Measurements from ENCODE around the gene CDH23.
A peak's percentile ranks its signal among the peaks of the same experiment; 100 is the strongest.

The CDH23 gene

GRCh38 chr10:71423901-71424300 lies 27.2 kb downstream of the CDH23 start:
- no peak for DNase-seq

DNA sequence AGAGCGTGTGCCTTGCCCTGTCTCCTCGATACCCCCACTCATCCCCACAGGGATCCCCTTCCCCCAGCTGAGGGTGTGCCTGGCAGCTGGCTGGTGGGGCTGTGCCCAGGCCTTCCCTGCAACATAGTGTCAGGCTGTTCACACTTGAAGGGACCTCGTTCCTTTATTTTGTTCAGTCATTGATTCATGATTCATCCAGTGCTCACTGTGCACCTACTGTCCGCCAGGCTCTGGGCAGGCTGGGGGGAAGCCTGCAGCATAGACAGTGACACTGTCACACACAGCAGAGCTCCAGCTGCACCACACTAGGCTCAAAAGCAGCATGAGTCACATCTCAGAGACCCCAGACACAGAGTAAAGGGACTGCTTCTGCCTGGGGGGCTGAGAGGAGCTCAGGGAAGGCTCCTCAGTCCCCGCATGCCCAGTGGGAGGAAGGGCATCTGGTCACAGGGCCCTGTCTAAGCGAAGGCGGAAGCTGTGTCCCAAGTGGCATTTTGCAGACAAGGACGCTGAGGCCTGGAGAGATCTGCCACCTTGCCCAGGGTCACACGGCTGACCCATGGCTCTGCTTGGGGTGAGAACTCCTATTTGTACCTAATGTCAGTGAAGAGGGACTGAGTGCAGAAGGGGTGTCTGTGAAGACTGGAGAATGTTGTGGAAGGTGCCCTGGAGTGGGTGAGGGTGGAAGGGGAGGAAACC lies 27.9 kb downstream of the CDH23 start:
- no peak for DNase-seq

GRCh38 chr10:71426058-71426605 lies 29.4 kb downstream of the CDH23 start:
- DNase-seq, result peak; percentile 39

DNA sequence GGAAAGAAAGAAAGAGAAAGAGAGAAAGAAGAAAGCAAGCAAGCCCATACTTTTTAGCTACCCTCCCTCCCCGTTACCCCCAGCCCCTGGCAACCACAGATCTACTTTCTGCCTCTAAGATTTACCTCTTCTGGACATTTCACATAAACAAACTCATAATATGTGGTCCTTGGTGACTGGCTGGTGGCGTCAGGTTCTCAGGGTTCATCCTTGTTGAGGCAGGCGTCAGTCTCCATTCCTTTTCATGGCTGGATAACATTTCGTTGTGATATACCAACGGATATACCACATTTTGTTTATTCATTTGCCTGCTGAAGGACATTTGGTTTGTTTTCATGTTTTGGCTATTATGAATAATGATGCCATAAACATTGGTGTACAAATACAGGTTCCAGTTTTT lies 30.5 kb downstream of the CDH23 start:
- DNase-seq, result no peak

DNA sequence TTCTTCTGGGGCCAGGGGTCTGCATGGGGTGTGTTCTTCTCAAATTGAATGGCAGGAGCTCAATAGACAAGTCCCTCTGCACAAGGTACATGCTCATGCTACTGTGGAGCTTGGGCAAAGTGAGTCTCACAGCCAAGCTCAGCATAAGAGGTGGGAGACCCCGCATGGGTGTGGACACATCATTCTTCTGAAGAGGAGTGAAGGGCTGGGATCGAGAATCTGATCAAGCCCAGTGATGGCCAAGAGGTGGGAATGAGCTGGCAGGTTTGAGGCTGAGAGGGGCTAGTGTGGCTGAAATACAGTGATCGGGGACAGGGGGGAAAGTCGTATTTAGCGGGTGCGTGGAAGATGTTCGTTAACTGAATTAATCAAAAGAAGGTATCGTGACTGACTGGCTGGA lies 32.6 kb downstream of the CDH23 start:
- peak; percentile 14 for DNase-seq

DNA sequence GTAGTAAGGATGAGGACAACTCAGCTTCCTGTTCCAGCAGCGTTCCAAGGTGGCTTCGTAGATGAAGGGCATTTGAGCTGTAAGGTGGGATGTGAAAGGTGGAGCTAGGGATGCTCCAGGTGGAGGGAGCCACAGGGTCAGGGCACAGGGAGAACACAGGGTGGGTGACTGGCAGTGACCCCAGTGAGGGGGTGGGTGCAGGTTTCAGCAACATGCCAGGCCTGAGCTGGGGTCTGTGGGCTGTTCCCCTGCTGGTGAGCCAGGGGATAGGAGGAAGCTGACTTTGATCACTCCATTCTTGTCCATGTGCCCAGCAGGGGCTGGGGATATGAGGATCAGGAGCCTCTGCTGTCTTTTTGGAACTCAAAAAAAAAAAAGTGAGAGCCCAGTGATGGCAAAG lies 33.2 kb downstream of the CDH23 start:
- DNase-seq, result no peak

DNA sequence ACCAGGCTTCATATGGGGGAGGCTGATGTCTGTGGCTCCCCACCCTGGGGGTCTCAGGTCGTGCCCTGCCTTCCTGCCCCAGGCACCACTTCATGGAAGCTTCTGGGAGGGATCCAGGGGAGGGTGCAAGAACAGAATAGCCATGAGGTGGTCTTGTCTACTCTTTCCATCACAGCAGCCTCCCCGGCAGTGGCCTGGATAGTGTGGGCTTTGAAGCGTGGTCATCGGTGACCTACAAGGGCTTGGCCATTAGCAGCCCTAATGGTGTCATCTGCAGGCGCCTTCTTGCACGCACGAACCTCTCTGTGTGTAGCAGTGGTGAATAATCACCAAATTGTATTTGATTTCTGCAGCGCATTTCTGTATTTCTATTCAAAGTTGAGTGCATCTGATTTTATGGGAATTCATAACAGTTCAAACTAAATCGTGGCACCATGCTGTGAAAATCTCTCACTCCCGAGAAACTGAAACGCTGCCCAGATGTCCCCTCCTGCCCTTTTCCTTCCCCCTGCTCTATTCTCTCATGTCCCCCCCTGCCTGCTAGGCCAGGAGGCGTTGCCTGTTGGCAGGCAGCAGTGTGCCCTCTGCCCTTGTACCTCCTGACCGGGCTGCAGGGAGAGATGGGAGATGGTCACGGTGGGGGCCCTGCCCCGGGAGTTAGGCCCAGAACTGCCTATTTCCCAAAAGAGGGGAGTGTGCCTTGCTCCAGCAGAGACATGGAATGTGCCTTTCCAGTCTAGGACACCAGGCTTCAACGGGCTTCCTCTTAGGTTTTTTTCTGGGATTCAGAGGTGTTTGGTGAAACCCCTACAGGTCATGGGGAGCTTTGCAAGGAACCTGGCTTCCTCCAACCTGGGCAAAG lies 34.8 kb downstream of the CDH23 start:
- DNase-seq, result no peak

DNA sequence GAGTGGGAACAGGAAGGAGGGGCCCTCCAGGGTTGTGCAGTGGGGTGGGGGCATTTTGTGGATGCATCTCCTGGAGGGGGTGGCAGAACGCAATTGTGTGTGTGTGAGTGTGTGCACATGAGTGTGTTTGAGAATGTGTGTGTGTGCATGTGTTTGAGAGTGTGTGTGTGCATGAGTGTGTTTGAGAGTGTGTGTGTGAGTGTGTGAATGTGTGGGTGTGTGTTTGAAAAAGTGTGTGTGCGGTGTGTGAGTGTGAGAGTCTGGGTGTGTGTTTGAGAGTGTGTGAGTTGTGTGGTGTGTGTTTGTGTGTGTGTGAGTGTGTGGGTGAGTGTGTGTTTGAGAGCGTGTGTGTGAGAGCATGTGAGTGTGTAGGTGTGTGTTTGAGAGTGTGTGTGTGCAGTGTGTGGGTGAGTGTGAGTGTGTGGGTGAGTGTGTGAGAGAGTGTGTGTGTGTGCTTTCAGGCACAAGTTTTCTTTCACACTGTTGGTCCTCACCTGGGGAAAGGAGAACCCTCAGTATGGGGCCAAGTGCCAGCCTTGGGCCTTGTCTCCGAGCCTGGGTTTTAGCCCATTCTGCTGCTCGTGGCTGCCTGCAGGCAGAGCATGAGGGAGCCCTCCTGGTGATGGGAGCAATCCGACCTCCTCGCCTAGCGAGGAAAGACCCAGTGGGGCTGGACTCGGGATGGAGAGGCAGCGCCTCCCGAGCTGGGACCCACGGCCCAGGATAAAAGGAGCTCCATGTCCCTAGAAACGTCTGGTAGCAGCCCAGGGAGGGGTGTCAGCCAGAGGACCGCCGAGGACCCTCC lies 35.6 kb downstream of the CDH23 start:
- peak; percentile 43 for DNase-seq

DNA sequence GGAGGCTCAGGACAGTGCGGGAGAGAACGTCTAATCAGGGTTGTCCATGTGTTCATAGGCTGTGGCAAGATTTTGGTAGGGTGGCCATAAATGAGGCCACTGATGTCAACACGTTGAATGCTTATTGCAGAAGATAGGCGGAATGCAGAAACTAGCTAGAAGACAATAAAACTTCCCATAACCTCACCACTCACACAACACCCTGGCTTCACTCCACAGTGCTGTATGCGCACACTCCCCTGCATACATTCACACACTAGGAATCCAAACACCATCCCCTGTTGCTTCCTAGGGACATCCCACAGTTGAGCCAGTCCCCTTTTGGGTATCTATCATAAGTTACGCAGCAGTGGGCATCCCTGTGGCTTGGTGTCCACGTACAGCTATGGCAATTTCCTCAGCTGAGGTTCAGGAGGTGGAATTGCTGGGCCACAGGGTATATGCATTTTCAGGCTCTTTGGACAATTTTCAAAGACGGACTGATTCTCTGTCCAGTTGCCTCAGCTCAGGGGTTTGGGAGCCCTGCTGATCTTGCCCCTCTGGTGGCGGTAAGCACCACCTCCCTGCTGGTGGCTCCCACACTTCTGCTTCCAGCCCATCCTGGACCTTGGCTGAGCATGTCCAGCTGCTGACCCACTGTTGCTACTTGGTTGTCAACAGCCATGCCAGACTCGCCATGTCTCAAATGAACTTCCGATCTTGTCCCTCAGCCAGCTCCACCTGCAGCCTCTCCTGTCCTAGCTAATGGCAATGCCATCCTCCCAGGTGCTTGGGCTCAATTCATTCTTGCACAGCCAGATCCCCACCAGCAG lies 36.4 kb downstream of the CDH23 start:
- DNase-seq, result peak; percentile 36

GRCh38 chr10:71433768-71434744 lies 37.3 kb downstream of the CDH23 start:
- no peak for DNase-seq

DNA sequence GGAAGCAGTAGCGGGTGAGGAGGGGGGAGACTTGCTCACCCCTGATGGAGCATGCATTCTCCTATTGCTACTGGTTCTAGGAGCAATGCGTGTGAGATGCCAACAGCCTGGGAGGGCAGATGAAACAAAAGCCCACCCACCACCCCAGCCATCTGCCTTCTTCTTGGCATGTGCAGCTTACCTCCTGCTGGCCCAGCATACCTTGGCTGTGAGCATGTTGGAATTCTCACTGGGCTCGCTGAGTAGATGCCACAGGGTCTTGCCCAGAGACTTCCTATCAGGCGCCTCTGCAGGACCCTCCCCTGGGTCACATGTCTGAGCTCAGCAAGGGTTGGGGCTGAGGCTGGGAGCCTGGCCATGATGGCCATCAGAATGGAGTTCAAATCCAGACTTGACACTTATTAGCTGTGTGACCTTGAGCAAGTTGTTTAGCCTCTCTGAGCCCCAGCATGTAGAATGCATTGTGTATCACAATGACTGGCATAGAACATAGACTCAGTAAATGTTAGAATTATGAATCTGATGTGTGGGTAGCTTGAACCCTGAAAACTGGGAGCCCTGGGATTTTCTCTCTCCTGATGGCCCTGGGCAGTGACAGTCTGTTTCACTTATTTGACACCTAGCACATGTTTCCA lies 38.2 kb downstream of the CDH23 start:
- DNase-seq, result no peak

DNA sequence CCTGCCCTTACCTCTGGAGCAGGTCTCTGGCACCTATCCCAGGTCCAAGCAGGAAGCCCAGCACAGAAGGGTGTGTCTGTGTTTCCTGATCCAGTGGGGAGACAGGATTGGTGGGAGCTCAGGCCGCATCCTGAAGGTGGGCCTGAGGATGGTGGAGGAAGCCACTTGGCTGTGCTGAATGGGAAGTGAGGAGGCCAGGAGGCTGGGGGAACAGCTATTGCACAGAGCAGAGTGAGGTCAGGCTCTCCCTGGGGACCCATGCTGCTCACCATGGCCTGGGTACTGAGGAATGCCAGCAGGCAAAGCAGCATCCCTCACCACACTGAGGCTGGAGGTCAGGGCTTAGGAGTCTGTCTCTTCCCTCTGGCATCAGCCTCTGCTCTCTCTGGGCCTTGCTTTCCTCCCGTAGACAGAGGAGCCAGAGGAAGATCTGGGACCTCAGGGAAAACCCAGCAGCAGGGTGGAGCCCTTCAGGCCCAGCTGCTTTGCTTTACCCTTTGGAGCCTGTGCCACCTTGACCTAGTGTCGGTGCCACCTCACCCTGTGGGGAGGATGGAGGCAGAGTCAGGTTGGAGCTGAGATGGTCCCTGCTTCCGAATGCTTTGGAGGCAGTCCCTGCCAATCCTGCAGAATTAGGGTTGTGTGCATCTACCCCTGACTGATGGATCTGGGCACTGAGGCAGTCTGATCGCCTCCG lies 39.0 kb downstream of the CDH23 start:
- DNase-seq, result no peak

- DNase-seq, result no peak
Measured at GRCh38 chr10:71436268-71437125, 39.8 kb downstream of the CDH23 start.

DNA sequence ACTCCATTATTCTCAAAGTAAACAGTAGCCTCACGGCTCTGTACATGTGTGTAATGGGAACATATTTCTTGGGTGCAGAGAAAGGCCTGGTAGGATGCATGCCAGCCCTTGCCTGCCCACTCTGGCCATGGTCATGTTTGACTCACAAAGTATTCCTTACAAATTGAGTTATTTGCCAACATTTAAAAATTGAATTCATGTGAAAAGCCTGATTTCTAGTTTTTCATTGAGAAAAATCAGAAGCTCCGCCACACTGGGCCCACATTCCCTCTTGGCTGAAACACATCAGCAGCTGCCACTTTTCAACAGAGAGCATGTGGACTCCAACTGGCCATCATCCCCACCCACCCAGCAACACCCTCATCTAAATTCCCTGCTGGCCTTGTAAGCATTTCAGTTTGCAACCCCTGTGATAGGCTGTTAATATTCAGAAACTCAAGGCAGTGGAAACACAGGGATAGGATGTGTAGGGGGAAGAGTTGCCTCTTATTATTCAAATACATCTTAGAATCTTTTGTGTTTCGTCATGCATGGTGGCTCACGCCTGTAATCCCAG lies 40.9 kb downstream of the CDH23 start:
- DNase-seq, result peak; percentile 19

DNA sequence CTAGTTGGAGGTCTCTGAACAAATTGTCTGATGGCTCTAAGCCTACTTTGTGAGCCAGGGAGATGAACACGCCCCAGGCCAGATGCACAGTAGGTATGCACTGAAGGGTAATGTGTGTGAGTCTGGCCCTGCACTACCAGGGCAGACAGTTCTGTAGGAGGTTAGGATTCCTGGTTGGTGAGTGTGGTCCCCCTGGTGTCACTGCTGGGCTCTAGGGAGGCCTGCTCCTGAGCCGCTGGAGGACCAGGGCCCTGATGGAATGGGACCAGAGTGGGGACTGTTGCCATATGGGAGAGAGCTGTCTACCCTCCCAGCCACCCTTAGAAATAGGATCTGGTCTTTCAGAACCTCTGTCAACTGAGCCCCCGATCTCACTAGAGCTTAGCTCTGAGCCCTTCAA lies 42.0 kb downstream of the CDH23 start:
- no peak for DNase-seq

- no peak for DNase-seq
Measured at GRCh38 chr10:71439670-71440425, 43.1 kb downstream of the CDH23 start.

- no peak for DNase-seq
Measured at GRCh38 chr10:71440506-71441035, 43.9 kb downstream of the CDH23 start.
